ENCODE data around the gene PCBP3.

The PCBP3 gene

GRCh38 chr21:45930231-45930760, 286.8 kb downstream of the PCBP3 start:
- peaks cover 54% of the 10 kb centered on the region for H3K27me3 ChIP-seq (ENCODE audit: insufficient read depth, low read depth)
- H3K27ac ChIP-seq: no peak overlapping the region
- H3K4me2 ChIP-seq: no peak overlapping the region

GRCh38 chr21:45930792-45931191, 287.3 kb downstream of the PCBP3 start:
- no peak overlapping the region for H3K4me3 ChIP-seq (IDR thresholded peaks at IDR 0.05; ENCODE audit: insufficient read depth, low read depth, low read length)
- H3K27ac ChIP-seq: no peak overlapping the region
- no peak overlapping the region for H3K4me2 ChIP-seq
- H4K20me1 ChIP-seq (ENCODE audit: insufficient read depth): no peaks in the 10 kb centered on the region
- H3K79me2 ChIP-seq (ENCODE audit: insufficient read depth, low read depth): no peaks in the 10 kb centered on the region
- H3K9ac ChIP-seq: no peak overlapping the region
- no peak overlapping the region for H2AFZ ChIP-seq (ENCODE audit: low read depth)
- peaks cover 51% of the 10 kb centered on the region for H3K27me3 ChIP-seq (ENCODE audit: insufficient read depth, low read depth)
- TF ChIP-seq CTCF (conservative IDR thresholded peaks at IDR 0.05; ENCODE audit: low read depth, low read length): no peak
- H3K36me3 ChIP-seq (ENCODE audit: insufficient read depth): no peaks in the 10 kb centered on the region
- H3K4me1 ChIP-seq (ENCODE audit: low read depth, poor library complexity, severe bottlenecking): no peaks in the 10 kb centered on the region

More at GRCh38 chr21:45930231-45930760, 286.8 kb downstream of the PCBP3 start:
- Histone ChIP-seq H4K20me1 (ENCODE audit: insufficient read depth) (no peaks in the 10 kb centered on the region), H3K79me2 (ENCODE audit: insufficient read depth, low read depth) (no peaks in the 10 kb centered on the region), H3K4me3 (IDR thresholded peaks at IDR 0.05; ENCODE audit: insufficient read depth, low read depth, low read length) (no peak overlapping the region), H3K36me3 (ENCODE audit: insufficient read depth) (no peaks in the 10 kb centered on the region), H3K9ac (no peak overlapping the region), H3K4me1 (ENCODE audit: low read depth, poor library complexity, severe bottlenecking) (no peaks in the 10 kb centered on the region), H2AFZ (ENCODE audit: low read depth) (no peak overlapping the region)
- no peak for TF ChIP-seq CTCF (conservative IDR thresholded peaks at IDR 0.05; ENCODE audit: low read depth, low read length)

GRCh38 chr21:45931397-45931969, 288.0 kb downstream of the PCBP3 start:
- no peaks in the 10 kb centered on the region for H3K79me2 ChIP-seq (ENCODE audit: insufficient read depth, low read depth)
- H3K27me3 ChIP-seq (ENCODE audit: insufficient read depth, low read depth): peaks cover 50% of the 10 kb centered on the region
- TF ChIP-seq CTCF (conservative IDR thresholded peaks at IDR 0.05; ENCODE audit: low read depth, low read length): no peak
- H2AFZ ChIP-seq (ENCODE audit: low read depth): no peak overlapping the region
- no peaks in the 10 kb centered on the region for H3K36me3 ChIP-seq (ENCODE audit: insufficient read depth)
- no peaks in the 10 kb centered on the region for H3K4me1 ChIP-seq (ENCODE audit: low read depth, poor library complexity, severe bottlenecking)
- no peak overlapping the region for H3K4me2 ChIP-seq
- H3K27ac ChIP-seq: no peak overlapping the region
- no peak overlapping the region for H3K4me3 ChIP-seq (IDR thresholded peaks at IDR 0.05; ENCODE audit: insufficient read depth, low read depth, low read length)
- H3K9ac ChIP-seq: no peak overlapping the region
- no peaks in the 10 kb centered on the region for H4K20me1 ChIP-seq (ENCODE audit: insufficient read depth)

- Histone ChIP-seq H4K20me1 (ENCODE audit: insufficient read depth) (no peaks in the 10 kb centered on the region), H3K27ac (no peak overlapping the region), H3K79me2 (ENCODE audit: insufficient read depth, low read depth) (no peaks in the 10 kb centered on the region), H2AFZ (ENCODE audit: low read depth) (no peak overlapping the region), H3K4me1 (ENCODE audit: low read depth, poor library complexity, severe bottlenecking) (no peaks in the 10 kb centered on the region), H3K4me2 (no peak overlapping the region), H3K27me3 (ENCODE audit: insufficient read depth, low read depth) (peaks cover 50% of the 10 kb centered on the region), H3K4me3 (IDR thresholded peaks at IDR 0.05; ENCODE audit: insufficient read depth, low read depth, low read length) (no peak overlapping the region), H3K36me3 (ENCODE audit: insufficient read depth) (no peaks in the 10 kb centered on the region), H3K9ac (no peak overlapping the region)
- TF ChIP-seq CTCF (conservative IDR thresholded peaks at IDR 0.05; ENCODE audit: low read depth, low read length): no peak
Observed at GRCh38 chr21:45932922-45933502, 289.5 kb downstream of the PCBP3 start.
